ENCODE data around the gene SREBF1. TPM values are rescaled to one million over a fixed set of nuclear protein-coding genes. Genes with fewer than 3 reads are reported as not detected.

The SREBF1 gene
- total RNA-seq, 1 experiment from 2014 or later = 298 TPM

GRCh38 chr17:17767154-17767869 is 69.5 kb downstream of the SREBF1 start:
- H4K20me1 ChIP-seq (ENCODE audit: insufficient read depth) = no peaks in the 10 kb centered on the region
- H3K4me2 ChIP-seq (ENCODE audit: low read length) = no peak overlapping the region
- DNase-seq (ENCODE audit: low read depth, low spot score) = no peak
- ChIA-PET POLR2A (no interaction called here), CTCF (no interaction called here), RAD21 (ENCODE audit: low non-redundant PET in 1 of 2, low total read pairs in 2 of 2, uncharacterized antibody in 2 of 2, unreplicated experiment in 2 of 2) (no interaction called here)
- no peak overlapping the region for H2AFZ ChIP-seq (ENCODE audit: low read depth, low read length, poor library complexity, severe bottlenecking)
- H3K4me3 ChIP-seq (replicated peaks in 1 of 2; ENCODE audit: low read depth in 1 of 2, low read length in 2 of 2) = no peak overlapping the region
- H3K27ac ChIP-seq (ENCODE audit: low read depth, low read length) = no peak overlapping the region
- peaks cover 15% of the 10 kb centered on the region; the same call in 1 of the 2 replicates for H3K79me2 ChIP-seq (ENCODE audit: insufficient read depth, low read length)
- no peaks in the 10 kb centered on the region for H3K27me3 ChIP-seq (ENCODE audit: insufficient read depth, low read length)
- no peaks in the 10 kb centered on the region for H3K36me3 ChIP-seq (ENCODE audit: control insufficient read depth in 1 of 2, insufficient read depth in 2 of 2, low read length in 2 of 2)
- no peaks in the 10 kb centered on the region for H3K9me3 ChIP-seq (ENCODE audit: control insufficient read depth in 1 of 2, insufficient read depth in 1 of 2, low read depth in 1 of 2, low read length in 2 of 2)
- H3K4me1 ChIP-seq (ENCODE audit: control insufficient read depth in 1 of 2, insufficient read depth in 2 of 2, low read length in 2 of 2) = peaks cover 3 to 4% of the 10 kb centered on the region in 2 experiments; a peak in 1 of 4 replicates
- no TSS peak for BruUV-seq (replicated peaks)
- intact Hi-C loops (cut with micrococcal nuclease) = no loop called here
- no peak for TF ChIP-seq CBX3 (IDR thresholded peaks at IDR 0.05; ENCODE audit: low read depth)
- no peak for TF ChIP-seq FOSL1 (IDR thresholded peaks at IDR 0.05; ENCODE audit: low read depth)
- TF ChIP-seq CEBPB (IDR thresholded peaks at IDR 0.05; ENCODE audit: low read depth) = no peak
- no peak for TF ChIP-seq SP1 (IDR thresholded peaks at IDR 0.05; ENCODE audit: low read depth)
- TF ChIP-seq EGR1 (IDR thresholded peaks at IDR 0.05; ENCODE audit: low read depth) = no peak
- TF ChIP-seq EZH2phosphoT487 (IDR thresholded peaks at IDR 0.05; ENCODE audit: borderline replicate concordance) = no peak
- TF ChIP-seq MAX (IDR thresholded peaks at IDR 0.05) = no peak
- TF ChIP-seq RAD21 (IDR thresholded peaks at IDR 0.05; ENCODE audit: low read depth) = no peak
- TF ChIP-seq REST (IDR thresholded peaks at IDR 0.05; ENCODE audit: low read depth) = no peak
- TF ChIP-seq YY1 (IDR thresholded peaks at IDR 0.05; ENCODE audit: extremely low read depth, insufficient replicate concordance, low read depth, low read length) = no peak
- TF ChIP-seq POLR2AphosphoS5 (IDR thresholded peaks at IDR 0.05; ENCODE audit: low read depth, low read length) = no peak
- TF ChIP-seq, protein P1, sequence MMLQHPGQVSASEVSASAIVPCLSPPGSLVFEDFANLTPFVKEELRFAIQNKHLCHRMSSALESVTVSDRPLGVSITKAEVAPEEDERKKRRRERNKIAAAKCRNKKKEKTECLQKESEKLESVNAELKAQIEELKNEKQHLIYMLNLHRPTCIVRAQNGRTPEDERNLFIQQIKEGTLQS (IDR thresholded peaks at IDR 0.05) = no peak
- no peak for TF ChIP-seq POLR2A (IDR thresholded peaks at IDR 0.05; ENCODE audit: borderline replicate concordance, extremely low read depth, insufficient read depth, insufficient read length)
- TF ChIP-seq, protein P2, sequence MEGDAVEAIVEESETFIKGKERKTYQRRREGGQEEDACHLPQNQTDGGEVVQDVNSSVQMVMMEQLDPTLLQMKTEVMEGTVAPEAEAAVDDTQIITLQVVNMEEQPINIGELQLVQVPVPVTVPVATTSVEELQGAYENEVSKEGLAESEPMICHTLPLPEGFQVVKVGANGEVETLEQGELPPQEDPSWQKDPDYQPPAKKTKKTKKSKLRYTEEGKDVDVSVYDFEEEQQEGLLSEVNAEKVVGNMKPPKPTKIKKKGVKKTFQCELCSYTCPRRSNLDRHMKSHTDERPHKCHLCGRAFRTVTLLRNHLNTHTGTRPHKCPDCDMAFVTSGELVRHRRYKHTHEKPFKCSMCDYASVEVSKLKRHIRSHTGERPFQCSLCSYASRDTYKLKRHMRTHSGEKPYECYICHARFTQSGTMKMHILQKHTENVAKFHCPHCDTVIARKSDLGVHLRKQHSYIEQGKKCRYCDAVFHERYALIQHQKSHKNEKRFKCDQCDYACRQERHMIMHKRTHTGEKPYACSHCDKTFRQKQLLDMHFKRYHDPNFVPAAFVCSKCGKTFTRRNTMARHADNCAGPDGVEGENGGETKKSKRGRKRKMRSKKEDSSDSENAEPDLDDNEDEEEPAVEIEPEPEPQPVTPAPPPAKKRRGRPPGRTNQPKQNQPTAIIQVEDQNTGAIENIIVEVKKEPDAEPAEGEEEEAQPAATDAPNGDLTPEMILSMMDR (IDR thresholded peaks at IDR 0.05 in 2 of 3, conservative IDR thresholded peaks at IDR 0.05 in 1 of 3; ENCODE audit: borderline replicate concordance in 1 of 3, insufficient read depth in 1 of 3, low read depth in 2 of 3, low read length in 2 of 3) = no peak
- no peak for TF ChIP-seq JUND (IDR thresholded peaks at IDR 0.05)
- TF ChIP-seq ZNF274 (IDR thresholded peaks at IDR 0.05; ENCODE audit: low read depth, low read length) = no peak
- TF ChIP-seq SIN3A (IDR thresholded peaks at IDR 0.05; ENCODE audit: low read depth) = no peak
- no peak for TF ChIP-seq ZFX (IDR thresholded peaks at IDR 0.05)
- no peak for TF ChIP-seq TCF7L2 (IDR thresholded peaks at IDR 0.05; ENCODE audit: borderline replicate concordance, extremely low read depth, insufficient read depth, insufficient read length)
- no peak for TF ChIP-seq ELF1 (IDR thresholded peaks at IDR 0.05; ENCODE audit: borderline replicate concordance, low read depth)
- H3K9ac ChIP-seq (ENCODE audit: low read length) = no peak overlapping the region
- H3K9me2 ChIP-seq (ENCODE audit: insufficient read depth) = no peaks in the 10 kb centered on the region
- ATAC-seq = no peak

Measured in HCT116 (cell line).